GM21381 (cell line): ENCODE results near the gene SFXN5.

Source experiments
- ATAC-seq: cut with Tn5 transposase; IDR thresholded peaks from one replicate; pipeline ENCODE4 v1.9.1; 2021; ENCODE audit warnings: mild to moderate bottlenecking, moderate library complexity; ENCODE audit not compliant: unreplicated experiment

The SFXN5 gene

GRCh38 chr2:72927619-72928550, 143.6 kb downstream of the SFXN5 start:
- ATAC-seq, result no peak

- ATAC-seq, result no peak
Observed at GRCh38 chr2:72926811-72927465, 144.6 kb downstream of the SFXN5 start.

- no peak for ATAC-seq
Observed at GRCh38 chr2:72926368-72926767, 145.1 kb downstream of the SFXN5 start.

- ATAC-seq, result no peak
Observed at GRCh38 chr2:72925328-72925943, 146.1 kb downstream of the SFXN5 start.

- ATAC-seq, result no peak
Observed at GRCh38 chr2:72924353-72925240, 146.9 kb downstream of the SFXN5 start.

GRCh38 chr2:72923833-72924352, 147.6 kb downstream of the SFXN5 start:
- ATAC-seq, result no peak

GRCh38 chr2:72921853-72922252, 149.7 kb downstream of the SFXN5 start:
- no peak for ATAC-seq

- ATAC-seq, result no peak
Observed at GRCh38 chr2:72921088-72921851, 150.2 kb downstream of the SFXN5 start.

GRCh38 chr2:72920318-72921087, 151.0 kb downstream of the SFXN5 start:
- ATAC-seq, result no peak

- ATAC-seq, result no peak
Observed at GRCh38 chr2:72919414-72920317, 151.8 kb downstream of the SFXN5 start.

GRCh38 chr2:72917877-72918553, 153.5 kb downstream of the SFXN5 start:
- ATAC-seq, result no peak

- ATAC-seq, result peak; percentile 37
Observed at GRCh38 chr2:72917138-72917876, 154.2 kb downstream of the SFXN5 start, which contains the start of gene EMX1. TSS of gene EMX1 (plus strand) at chr2:72917519. CDS start at chr2:72917853, 334 bp downstream.

- ATAC-seq, result peak; percentile 0
Observed at GRCh38 chr2:72916743-72917137, 154.8 kb downstream of the SFXN5 start.

GRCh38 chr2:72915907-72916742, 155.4 kb downstream of the SFXN5 start:
- ATAC-seq, result peak; percentile 55

- no peak for ATAC-seq
Observed at GRCh38 chr2:72915320-72915906, 156.1 kb downstream of the SFXN5 start.
